Psoas muscle (tissue), 8 donors: Measurements from ENCODE around the gene TMEM147. TPM values are rescaled to one million over a fixed set of nuclear protein-coding genes. Genes with fewer than 3 reads are reported as not detected.

Experiments
- ATAC-seq, 4 donors: fragments of 200-7000 bp; cut with Tn5 transposase; one replicate each; pipeline ENCODE4 v1.9.1; 2020; ENCODE audit warnings: moderate library complexity in 3 of 4, mild to moderate bottlenecking in 2 of 4
- DNase-seq, 2 donors: peaks; one replicate each; pipeline ENCODE4 v3.0.0-alpha.2; 2020
- H3K27ac ChIP-seq: fragments of 200-600 bp; one replicate; pipeline ENCODE4 v1.8.0; 2022
- H3K27me3 ChIP-seq, 3 donors: fragments of 200-600 bp in 1 of 3; one replicate each; pipeline versions ENCODE4 v1.6.1 to v1.8.0; 2013 to 2022; ENCODE audit warnings: low read length in 2 of 3, mild to moderate bottlenecking in 2 of 3, moderate library complexity in 1 of 3; ENCODE audit not compliant: insufficient read depth in 3 of 3
- H3K36me3 ChIP-seq, 2 donors: fragments of 200-600 bp in 1 of 2; one replicate each; pipeline versions ENCODE4 v1.6.1 to v1.8.0; 2013 to 2022; ENCODE audit warnings: low read depth in 1 of 2, mild to moderate bottlenecking in 1 of 2, moderate library complexity in 1 of 2; ENCODE audit not compliant: insufficient read depth in 1 of 2
- H3K4me1 ChIP-seq: fragments of 200-600 bp; one replicate; pipeline ENCODE4 v1.8.0; 2022
- H3K4me3 ChIP-seq: fragments of 200-600 bp; one replicate; pipeline ENCODE4 v1.8.0; 2022; ENCODE audit warnings: mild to moderate bottlenecking
- H3K9me3 ChIP-seq: fragments of 200-600 bp; one replicate; pipeline ENCODE4 v1.8.0; 2022
- CTCF ChIP-seq: fragments of 200-600 bp; IDR thresholded peaks from one replicate; pipeline ENCODE4 v1.8.0; 2022; ENCODE audit warnings: antibody characterized with exemption
- WGBS, 3 donors: extraction: QIAGEN DNeasy Blood & Tissue Kit; methylation state at CpG; one replicate each; pipeline versions ENCODE4 v1.1.6 to v1.1.7; 2013; 5-methylcytosine and 5-hydroxymethylcytosine counted together
- intact Hi-C, 2 donors: fragments of 100-400 bp; cut with DNase I; formaldehyde crosslinking; loops; one replicate each; pipeline versions ENCODE4 v1.11.0 to v1.14.2; 2022
- polyA plus RNA-seq, 3 donors: library from polyadenylated mRNA; stranded (reverse); fragments of 200-250 nt; gene quantifications; one replicate each; pipeline ENCODE4 v1.2.3, GENCODE V29; 2013
- total RNA-seq, 4 donors: library from RNA; stranded (reverse); fragmentation: NEBNext Ultra II Directional in 2 of 4; extraction: Animal tissue kit (Norgen Biotek cat#: 25700) in 2 of 4; gene quantifications; one replicate each; pipeline versions ENCODE4 v1.2.1 to v1.2.4, GENCODE V29; 2021 to 2023
- donor health status: healthy with polysubstance abuse.
- donor health status: DM: no; HTN: no; CAD: no; lungs with moderate emphysema.
- donor health status: Bipolar disorder and iron deficiency.
- donor health status: healthy.
- donor health status: DM: yes; HTN: yes; CAD: no.
- donor health status: DM: no; HTN: no; CAD: no.
- donor health status: DM: no; HTN: no; CAD: no.
- donor health status: DM: yes; HTN: yes; CAD: no.

TMEM147 gene
- total and polyA plus RNA-seq, 7 donors: 77.1 to 245 (median 103) TPM

- Histone ChIP-seq H3K4me3 (no peak overlapping the region), H3K9me3 (no peaks in the 10 kb centered on the region), H3K36me3 (no peaks in the 10 kb centered on the region), H3K27me3 (peaks cover 0 to 45% (median 7%) of the 10 kb centered on the region in 3 donors), H3K4me1 (no peaks in the 10 kb centered on the region), H3K27ac (no peak overlapping the region)
- ATAC-seq (no peak), DNase-seq (no peak)
- intact Hi-C loops: no loop called here
- 49 to 60% (median 58%) methylated on average over 10 of the region's 10 CpGs for WGBS, 3 donors
- TF ChIP-seq CTCF: no peak
Observed at GRCh38 chr19:35534803-35535480, 10.5 kb upstream of the TMEM147 start.

- 76 to 85% (median 81%) methylated on average over 6 of the region's 6 CpGs for WGBS, 3 donors
- peaks cover 0 to 3% (median 0%) of the 10 kb centered on the region in 3 donors for H3K27me3 ChIP-seq
- ATAC-seq (no peak), DNase-seq (no peak)
- intact Hi-C loops: no loop called here
- H3K27ac ChIP-seq: no peak overlapping the region
- no peaks in the 10 kb centered on the region for H3K9me3 ChIP-seq
- H3K36me3 ChIP-seq: no peaks in the 10 kb centered on the region
- no peak for TF ChIP-seq CTCF
- peaks cover 4% of the 10 kb centered on the region for H3K4me1 ChIP-seq
- no peak overlapping the region for H3K4me3 ChIP-seq
Observed at GRCh38 chr19:35539314-35539713, 6.1 kb upstream of the TMEM147 start.

- Histone ChIP-seq H3K4me1 (peaks cover 9% of the 10 kb centered on the region), H3K27ac (no peak overlapping the region), H3K27me3 (no peaks in the 10 kb centered on the region), H3K9me3 (no peaks in the 10 kb centered on the region), H3K36me3 (no peaks in the 10 kb centered on the region), H3K4me3 (no peak overlapping the region)
- WGBS, 3 donors: 90 to 93% (median 91%) methylated on average over 12 of the region's 12 CpGs
- intact Hi-C loops: loop anchor here in 1 of 2 donors (5.0 to 10.0 kb wide), 2 partner anchors 72 to 395 kb away; partner anchors contain the start of genes HAUS5 and LRFN3
- TF ChIP-seq CTCF: no peak
- DNase-seq (no peak), ATAC-seq (no peak)
Observed at GRCh38 chr19:35539850-35540249, 5.6 kb upstream of the TMEM147 start.

- intact Hi-C loops: loop anchor here in 1 of 2 donors (5.0 to 10.0 kb wide), 2 partner anchors 72 to 394 kb away; partner anchors contain the start of genes HAUS5 and LRFN3
- no peak overlapping the region for H3K4me3 ChIP-seq
Observed at GRCh38 chr19:35540356-35540927, 5.0 kb upstream of the TMEM147 start.

More at GRCh38 chr19:35540356-35540927, 5.0 kb upstream of the TMEM147 start:
- DNase-seq (no peak), ATAC-seq (no peak)
- WGBS, 3 donors: 72 to 83% (median 78%) methylated on average over 7 of the region's 7 CpGs
- Histone ChIP-seq H3K9me3 (no peaks in the 10 kb centered on the region), H3K36me3 (no peaks in the 10 kb centered on the region), H3K4me1 (peaks cover 9% of the 10 kb centered on the region), H3K27me3 (no peaks in the 10 kb centered on the region), H3K27ac (no peak overlapping the region)
- TF ChIP-seq CTCF: no peak
